Epithelial cell of proximal tubule (primary cell): ENCODE measurements around the gene TBC1D16. TPM values are rescaled to one million over a fixed set of nuclear protein-coding genes. Genes with fewer than 3 reads are reported as not detected.

ENCODE experiments used
- DNase-seq: peaks from one replicate; pipeline ENCODE4 v3.0.0-alpha.2; 2011; ENCODE audit warnings: low read depth
- H3K4me3 ChIP-seq: 2 replicates; pipeline ENCODE4 v1.5.1; 2011; ENCODE audit warnings: low read depth, mild to moderate bottlenecking, low read length
- total RNA-seq: library from RNA; depleted of rRNA; stranded (reverse); fragments of >200 nt; gene quantifications from 2 replicates; pipeline ENCODE4 v1.2.3, GENCODE V29; 2015
- TF ChIP-seq, protein P1 (sequence below): conservative IDR thresholded peaks from 2 replicates; pipeline ENCODE4 v1.5.1; 2012; ENCODE audit warnings: low read depth, mild to moderate bottlenecking, low read length

The TBC1D16 gene
- total RNA-seq, 1 donor from 2014 or later: 19.9 TPM

- TF ChIP-seq, protein P1, sequence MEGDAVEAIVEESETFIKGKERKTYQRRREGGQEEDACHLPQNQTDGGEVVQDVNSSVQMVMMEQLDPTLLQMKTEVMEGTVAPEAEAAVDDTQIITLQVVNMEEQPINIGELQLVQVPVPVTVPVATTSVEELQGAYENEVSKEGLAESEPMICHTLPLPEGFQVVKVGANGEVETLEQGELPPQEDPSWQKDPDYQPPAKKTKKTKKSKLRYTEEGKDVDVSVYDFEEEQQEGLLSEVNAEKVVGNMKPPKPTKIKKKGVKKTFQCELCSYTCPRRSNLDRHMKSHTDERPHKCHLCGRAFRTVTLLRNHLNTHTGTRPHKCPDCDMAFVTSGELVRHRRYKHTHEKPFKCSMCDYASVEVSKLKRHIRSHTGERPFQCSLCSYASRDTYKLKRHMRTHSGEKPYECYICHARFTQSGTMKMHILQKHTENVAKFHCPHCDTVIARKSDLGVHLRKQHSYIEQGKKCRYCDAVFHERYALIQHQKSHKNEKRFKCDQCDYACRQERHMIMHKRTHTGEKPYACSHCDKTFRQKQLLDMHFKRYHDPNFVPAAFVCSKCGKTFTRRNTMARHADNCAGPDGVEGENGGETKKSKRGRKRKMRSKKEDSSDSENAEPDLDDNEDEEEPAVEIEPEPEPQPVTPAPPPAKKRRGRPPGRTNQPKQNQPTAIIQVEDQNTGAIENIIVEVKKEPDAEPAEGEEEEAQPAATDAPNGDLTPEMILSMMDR: no peak
- no peak for DNase-seq
- H3K4me3 ChIP-seq: no peak overlapping the region
Measured at GRCh38 chr17:79944821-79945391, 90.8 kb downstream of the TBC1D16 start.

GRCh38 chr17:79944251-79944812, 91.3 kb downstream of the TBC1D16 start:
- no peak overlapping the region for H3K4me3 ChIP-seq
- TF ChIP-seq, protein P1: no peak
- no peak for DNase-seq

DNA sequence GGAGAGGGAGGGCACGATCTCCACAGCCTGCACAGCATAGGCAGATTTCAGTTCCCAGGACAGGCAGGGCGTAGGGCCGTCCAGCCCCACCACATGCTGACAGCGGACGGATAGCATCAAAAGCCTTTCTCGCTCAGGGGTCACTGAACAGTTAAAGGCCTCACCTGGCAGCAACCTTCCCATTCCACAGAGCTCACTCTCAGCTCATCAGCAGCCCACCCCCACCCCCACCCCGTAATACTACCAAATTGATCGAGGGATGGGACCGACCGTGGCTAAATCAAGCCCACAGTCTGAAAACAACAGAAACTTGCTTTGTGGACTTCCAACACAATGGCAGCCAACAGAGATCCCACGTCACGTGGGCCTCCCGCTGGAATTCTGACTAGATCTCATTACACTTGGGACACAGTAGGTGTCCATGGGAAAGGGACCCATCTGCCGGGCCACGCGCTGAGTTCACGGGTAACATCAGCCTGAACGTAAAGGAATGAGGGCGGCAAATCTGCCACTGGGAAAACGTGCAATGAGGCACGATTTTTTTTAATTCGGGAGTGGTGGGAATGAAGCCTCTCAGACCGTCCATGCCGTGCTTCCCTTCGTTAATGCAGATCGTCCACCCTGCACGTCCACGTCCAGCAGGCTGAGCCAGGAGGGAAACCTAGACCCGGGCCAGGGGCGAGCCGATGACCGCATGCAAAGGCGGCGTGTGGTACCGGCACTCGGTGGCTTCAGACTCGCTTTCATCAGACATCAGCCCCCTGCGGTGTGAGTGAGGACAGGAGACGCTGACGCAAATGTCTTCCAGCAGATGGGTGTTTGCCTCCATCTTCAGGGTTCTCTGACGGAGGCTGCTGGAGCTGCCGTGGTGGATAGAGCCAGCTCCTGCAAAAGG, 92.1 kb downstream of the TBC1D16 start:
- DNase-seq: no peak
- TF ChIP-seq, protein P1: no peak
- H3K4me3 ChIP-seq: no peak overlapping the region

- DNase-seq: no peak
- no peak overlapping the region for H3K4me3 ChIP-seq
- TF ChIP-seq, protein P1: no peak
Measured at GRCh38 chr17:79942591-79943346, 92.9 kb downstream of the TBC1D16 start.

DNA sequence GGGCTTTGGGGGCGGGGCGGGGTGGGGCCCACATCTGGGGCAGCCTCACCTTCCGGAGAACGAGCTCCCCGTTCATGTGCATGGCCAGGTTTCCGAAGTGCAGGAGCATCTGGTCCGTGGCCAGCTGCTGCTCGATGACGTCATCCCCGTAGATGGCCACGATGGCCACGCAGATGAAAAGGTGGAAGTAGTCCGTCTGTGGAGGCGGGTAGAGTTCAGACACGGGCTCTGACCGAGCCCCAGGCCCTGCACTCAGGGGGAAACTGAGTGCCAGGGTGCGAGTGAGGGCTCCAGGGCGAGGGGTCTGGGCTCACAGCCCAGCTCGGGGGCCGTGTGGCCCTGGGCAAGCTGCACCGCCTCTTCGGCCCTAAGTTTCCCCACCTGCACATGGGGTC, 93.7 kb downstream of the TBC1D16 start:
- DNase-seq: no peak
- H3K4me3 ChIP-seq: no peak overlapping the region
- TF ChIP-seq, protein P1: no peak

DNA sequence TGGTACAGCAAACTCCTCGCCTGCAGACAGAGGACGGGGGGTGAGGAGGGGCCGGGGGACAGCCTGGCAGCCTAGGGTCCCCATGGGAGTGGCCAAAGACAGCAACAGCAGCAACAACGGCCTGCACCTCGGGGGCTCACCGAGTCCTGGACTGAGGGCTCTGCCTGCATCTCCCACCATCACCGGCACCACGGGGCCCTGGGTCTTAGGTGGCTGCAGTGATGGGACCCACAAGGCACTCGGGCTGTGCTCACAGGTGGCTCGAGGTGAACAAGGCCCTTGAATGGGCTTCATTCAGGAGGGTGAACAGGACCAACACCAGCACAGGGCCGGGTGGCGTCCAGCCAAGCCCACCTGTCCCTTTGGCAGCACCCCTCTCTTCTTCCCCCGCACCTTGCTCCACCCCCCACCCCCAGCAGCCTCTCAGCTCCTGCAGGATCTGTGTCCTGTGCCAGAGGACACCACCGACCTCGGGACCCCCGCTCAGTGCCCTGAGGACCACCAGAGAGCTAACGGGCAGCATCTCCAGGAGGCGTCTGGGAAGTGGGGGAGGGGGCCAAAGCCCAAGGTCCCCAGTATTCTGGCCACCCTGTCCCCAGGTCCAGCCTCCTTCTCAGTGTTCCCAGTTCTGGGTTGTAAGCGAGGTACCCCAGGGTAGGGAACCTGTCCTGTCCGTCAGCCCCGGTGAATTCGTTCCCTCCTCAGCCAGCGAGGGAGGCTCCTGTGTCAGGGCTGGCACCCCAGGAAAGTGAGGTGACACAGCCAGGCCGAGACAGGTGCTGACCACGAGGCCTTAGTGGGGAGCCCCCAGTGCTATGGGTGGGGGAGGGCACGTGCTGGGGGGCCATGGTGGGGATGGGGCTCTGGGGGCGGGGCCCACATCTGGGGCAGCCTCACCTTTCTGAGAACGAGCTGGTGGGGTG, 94.3 kb downstream of the TBC1D16 start:
- DNase-seq: no peak
- H3K4me3 ChIP-seq: no peak overlapping the region

More for the DNA sequence above, 94.3 kb downstream of the TBC1D16 start:
- TF ChIP-seq, protein P1: no peak
